Esophagus muscularis mucosa (tissue), 4 donors: ENCODE measurements around the gene RCHY1. TPM values are rescaled to one million over a fixed set of nuclear protein-coding genes. Genes with fewer than 3 reads are reported as not detected.

Experiments
- DNase-seq: peaks from one replicate; pipeline ENCODE4 v3.0.0-alpha.2; 2017; ENCODE audit errors: extremely low spot score
- H3K27ac ChIP-seq, 4 donors: fragments of 200-600 bp; sonication (generic); replicated peaks in 1 of 4; 1 replicate in 3 of 4; 2 replicates in 1 of 4; pipeline ENCODE4 v1.5.1; 2016 to 2019; ENCODE audit warnings: mild to moderate bottlenecking in 1 of 4
- H3K27me3 ChIP-seq, 4 donors: fragments of 200-600 bp; sonication (generic); one replicate each; pipeline versions ENCODE4 v1.5.1 to v1.6.0; 2016 to 2019
- H3K36me3 ChIP-seq, 4 donors: fragments of 200-600 bp; sonication (generic); one replicate each; pipeline ENCODE4 v1.5.1; 2016 to 2019
- H3K4me1 ChIP-seq, 4 donors: fragments of 200-600 bp; sonication (generic); one replicate each; pipeline ENCODE4 v1.5.1; 2016 to 2019
- H3K4me3 ChIP-seq, 4 donors: fragments of 200-600 bp; sonication (generic); 1 replicate in 2 of 4; 2 replicates in 2 of 4; pipeline ENCODE4 v1.5.1; 2016 to 2019; ENCODE audit warnings: mild to moderate bottlenecking in 4 of 4, moderate library complexity in 1 of 4
- H3K9me3 ChIP-seq, 4 donors: fragments of 200-600 bp; sonication (generic); 1 replicate in 3 of 4; 2 replicates in 1 of 4; pipeline ENCODE4 v1.5.1; 2016 to 2019
- CTCF ChIP-seq, 3 experiments: fragments of 200-600 bp in 2 of 3; fragments of 450-650 bp in 1 of 3; sonication (generic) in 2 of 3; IDR thresholded peaks; one replicate each; pipeline ENCODE4 v1.5.1; 2017 to 2019; ENCODE audit warnings: antibody characterized with exemption in 3 of 3, mild to moderate bottlenecking in 2 of 3, moderate library complexity in 1 of 3
- EP300 ChIP-seq: sonication (generic); formaldehyde crosslinking; IDR thresholded peaks from one replicate; pipeline ENCODE4 v1.6.1; 2017; ENCODE audit warnings: antibody characterized with exemption
- POLR2A ChIP-seq: fragments of 450-650 bp; IDR thresholded peaks from one replicate; pipeline ENCODE4 v1.6.1; 2017; ENCODE audit warnings: antibody characterized with exemption, moderate library complexity, mild to moderate bottlenecking, low read depth
- POLR2AphosphoS5 ChIP-seq, 2 donors: sonication (generic); formaldehyde crosslinking; IDR thresholded peaks; one replicate each; pipeline ENCODE4 v1.6.1; 2017; ENCODE audit warnings: antibody characterized with exemption in 2 of 2
- WGBS: methylation state at CpG from one replicate; pipeline ENCODE4 v1.1.5; 2018; 5-methylcytosine and 5-hydroxymethylcytosine counted together
- intact Hi-C: fragments of 100-400 bp; cut with DNase I; formaldehyde crosslinking; loops from one replicate; pipeline ENCODE4 v1.15.1; 2023
- total RNA-seq, 4 donors: library from RNA; depleted of rRNA; stranded (reverse); fragments of >200 nt; gene quantifications; one replicate each; pipeline versions ENCODE4 v1.1.0 to v1.2.1, GENCODE V29; 2016

RCHY1 gene
- total RNA-seq, 4 donors from 2014 or later, result 10.9 to 20.8 (median 18.4) TPM

- intact Hi-C loops, result no loop called here
- WGBS, result 86% methylated on average over 2 of the region's 2 CpGs
- DNase-seq, result no peak
- H3K4me3 ChIP-seq, result no peak overlapping the region
- H3K27ac ChIP-seq, result no peak overlapping the region
- no peaks in the 10 kb centered on the region for H3K9me3 ChIP-seq
- H3K4me1 ChIP-seq, result peaks cover 0 to 11% (median 10%) of the 10 kb centered on the region in 4 donors
- H3K36me3 ChIP-seq, result peaks cover 0 to 56% (median 30%) of the 10 kb centered on the region in 4 donors
- TF ChIP-seq POLR2A (no peak), POLR2AphosphoS5 (IDR thresholded peaks at IDR 0.05) (no peak), EP300 (no peak), CTCF (IDR thresholded peaks at IDR 0.05) (no peak)
- H3K27me3 ChIP-seq, result no peaks in the 10 kb centered on the region
These were observed 8.6 kb downstream of the RCHY1 start for GRCh38 chr4:75505630-75506029.

GRCh38 chr4:75502671-75503070 lies 11.5 kb downstream of the RCHY1 start:
- DNase-seq, result no peak
- H3K4me1 ChIP-seq, result peaks cover 0 to under 1% (median 0%) of the 10 kb centered on the region in 4 donors
- H3K9me3 ChIP-seq, result no peaks in the 10 kb centered on the region
- WGBS, result 97% methylated on average over 2 of the region's 2 CpGs
- intact Hi-C loops, result no loop called here
- no peaks in the 10 kb centered on the region for H3K27me3 ChIP-seq
- no peak overlapping the region for H3K4me3 ChIP-seq
- H3K36me3 ChIP-seq, result peaks cover 0 to 68% (median 35%) of the 10 kb centered on the region in 4 donors
- no peak overlapping the region for H3K27ac ChIP-seq
- TF ChIP-seq POLR2A (no peak), EP300 (no peak), POLR2AphosphoS5 (IDR thresholded peaks at IDR 0.05) (no peak), CTCF (IDR thresholded peaks at IDR 0.05) (no peak)

DNA sequence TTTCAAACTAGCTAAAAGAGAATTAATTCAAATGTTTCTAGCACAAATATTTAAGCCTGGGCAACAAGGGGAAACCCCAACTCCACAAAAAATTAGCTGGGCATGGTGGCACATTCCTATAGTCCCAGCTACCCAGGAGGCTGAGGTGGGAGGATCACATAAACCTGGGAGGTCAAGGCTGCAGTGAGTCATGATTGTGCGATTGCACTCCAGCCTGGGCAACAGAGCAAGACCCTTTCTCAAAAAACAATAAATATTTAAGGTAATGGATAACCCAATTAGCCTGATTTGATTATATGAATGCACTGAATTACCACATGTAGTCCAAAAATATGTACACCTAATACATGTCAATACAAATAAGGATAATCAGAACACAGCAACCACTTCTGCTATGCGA lies 14.3 kb downstream of the RCHY1 start:
- 89% methylated on average over 2 of the region's 2 CpGs for WGBS
- no peak for TF ChIP-seq EP300
- TF ChIP-seq POLR2AphosphoS5 (IDR thresholded peaks at IDR 0.05), result no peak
- TF ChIP-seq CTCF (IDR thresholded peaks at IDR 0.05), result no peak
- DNase-seq, result no peak
- no peak overlapping the region for H3K4me3 ChIP-seq
- intact Hi-C loops, result no loop called here
- peaks cover 0 to 62% (median 25%) of the 10 kb centered on the region in 4 donors for H3K36me3 ChIP-seq
- H3K27ac ChIP-seq, result no peak overlapping the region
- H3K4me1 ChIP-seq, result peaks cover 0 to 11% (median 9%) of the 10 kb centered on the region in 4 donors
- H3K27me3 ChIP-seq, result no peaks in the 10 kb centered on the region
- no peaks in the 10 kb centered on the region for H3K9me3 ChIP-seq

- no peaks in the 10 kb centered on the region for H3K27me3 ChIP-seq
- no peak overlapping the region for H3K4me3 ChIP-seq
- no peak for TF ChIP-seq CTCF (IDR thresholded peaks at IDR 0.05)
- TF ChIP-seq POLR2AphosphoS5 (IDR thresholded peaks at IDR 0.05), result no peak
- peaks cover 0 to 48% (median 18%) of the 10 kb centered on the region in 4 donors for H3K36me3 ChIP-seq
- WGBS, result 86% methylated on average over 2 of the region's 2 CpGs
- H3K4me1 ChIP-seq, result peaks cover 0 to 20% (median 15%) of the 10 kb centered on the region in 4 donors
- no peak for DNase-seq
- no peak overlapping the region for H3K27ac ChIP-seq
- intact Hi-C loops, result no loop called here
- H3K9me3 ChIP-seq, result no peaks in the 10 kb centered on the region
These were observed 16.2 kb downstream of the RCHY1 start for GRCh38 chr4:75498041-75498440.

DNA sequence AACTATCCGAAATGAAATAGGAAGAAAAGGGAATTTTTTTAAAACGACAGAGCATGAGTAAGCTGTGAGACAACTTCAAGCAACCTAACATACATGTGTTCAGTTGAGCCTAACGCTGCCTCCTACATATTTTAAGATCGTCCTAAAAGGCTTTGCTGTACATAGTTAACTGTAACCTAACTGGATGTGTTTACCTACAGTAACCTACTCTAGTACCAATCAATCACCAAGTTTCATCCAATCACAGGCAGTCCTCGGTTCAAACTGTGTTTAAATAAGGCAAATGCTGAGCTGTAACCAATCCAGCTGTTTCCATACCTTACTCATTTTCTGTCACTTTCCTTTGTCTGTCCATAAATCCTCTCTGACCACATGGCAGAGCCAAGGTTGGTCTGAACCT lies 17.1 kb downstream of the RCHY1 start:
- no peak overlapping the region for H3K27ac ChIP-seq
- H3K27me3 ChIP-seq, result no peaks in the 10 kb centered on the region
- no peak overlapping the region for H3K4me3 ChIP-seq
- DNase-seq, result no peak
- H3K36me3 ChIP-seq, result peaks cover 0 to 48% (median 17%) of the 10 kb centered on the region in 4 donors
- H3K4me1 ChIP-seq, result peaks cover 0 to 20% (median 15%) of the 10 kb centered on the region in 4 donors
- no peaks in the 10 kb centered on the region for H3K9me3 ChIP-seq
- TF ChIP-seq POLR2A, result no peak
- no peak for TF ChIP-seq EP300
- no peak for TF ChIP-seq CTCF (IDR thresholded peaks at IDR 0.05)
- TF ChIP-seq POLR2AphosphoS5 (IDR thresholded peaks at IDR 0.05), result no peak
- 55% methylated on average over 5 of the region's 5 CpGs for WGBS
- intact Hi-C loops, result no loop called here
